Renal pelvis (tissue), 4 donors: Measurements from ENCODE around the gene FAM185A. TPM values are rescaled to one million over a fixed set of nuclear protein-coding genes. Genes with fewer than 3 reads are reported as not detected.
"Not testable (repeated sequence)": the region's sequence is repeated elsewhere in the genome, so short reads cannot be mapped to it uniquely, and the experiment has no call there.

Experiments
- DNase-seq: peaks from one replicate; pipeline ENCODE4 v3.0.0-alpha.2; 2013
- polyA plus RNA-seq, 3 donors: library from polyadenylated mRNA; unstranded; fragments of 120-200 nt; gene quantifications; one replicate each; pipeline ENCODE4 v1.2.1, GENCODE V29; 2013; ENCODE audit not compliant: insufficient read length in 3 of 3

The FAM185A gene
- polyA plus RNA-seq, 3 donors, result 7.6 to 10.4 (median 8.9) TPM

DNA sequence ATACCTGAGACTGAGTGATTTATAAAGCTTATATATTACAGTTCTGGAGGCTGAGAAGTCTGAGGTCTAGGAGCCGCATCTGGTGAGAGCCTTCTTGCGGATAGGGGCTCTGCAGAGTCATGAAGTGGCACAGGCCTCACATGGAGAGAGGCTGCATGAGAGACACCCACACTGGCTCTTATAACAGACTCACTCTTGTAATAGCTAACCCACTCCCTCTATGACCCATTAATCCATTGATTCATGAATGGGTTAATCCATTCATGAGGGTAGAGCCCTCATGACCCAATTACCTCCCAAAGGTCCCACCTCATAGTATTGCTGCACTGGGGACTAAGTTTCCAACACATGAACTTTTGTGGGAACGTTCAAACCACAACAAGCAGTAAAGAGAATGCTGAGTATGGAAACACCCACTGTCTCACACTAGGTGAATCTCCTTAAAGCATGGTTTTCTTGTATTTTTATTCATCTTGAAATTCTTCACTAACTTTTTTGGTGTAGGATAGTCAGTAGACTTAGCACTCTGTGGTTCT, 20.9 kb downstream of the FAM185A start:
- not testable (repeated sequence) for DNase-seq

DNA sequence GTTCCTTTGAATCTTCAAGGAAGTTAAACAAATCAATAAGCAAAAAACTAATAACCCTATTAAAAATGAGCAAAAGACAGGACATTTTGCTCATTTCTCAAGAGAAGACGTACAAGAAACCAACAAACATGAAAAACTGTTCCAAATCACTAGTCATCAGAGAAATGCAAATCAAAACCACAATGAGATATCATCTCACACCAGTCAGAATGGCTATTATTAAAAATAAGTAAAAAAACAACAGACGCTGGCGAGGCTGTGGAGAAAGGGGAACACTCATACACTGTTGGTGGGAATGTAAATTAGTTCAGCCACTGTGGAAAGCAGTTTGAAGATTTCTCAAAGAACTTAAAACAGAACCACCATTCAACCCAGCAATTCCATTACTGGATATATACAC, 21.7 kb downstream of the FAM185A start:
- DNase-seq, result not testable (repeated sequence)

DNA sequence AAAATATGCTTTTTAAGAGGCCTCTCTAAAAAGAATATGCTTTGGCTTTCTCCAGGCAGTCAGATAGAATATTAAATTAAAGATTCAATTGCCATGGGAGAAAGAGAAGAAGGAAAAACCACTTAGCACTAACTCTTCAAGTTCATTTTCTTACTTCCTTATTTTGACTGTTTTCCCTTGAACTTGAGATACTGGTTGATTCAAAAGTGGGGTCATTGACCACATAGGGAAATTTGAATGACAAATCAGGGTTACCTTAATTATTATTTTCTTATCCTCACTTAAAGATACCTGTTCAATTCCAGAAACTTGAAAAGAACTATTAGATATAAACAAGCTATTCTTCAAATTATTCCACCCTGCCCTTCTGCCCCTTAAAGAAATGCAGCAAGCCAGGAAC, 27.4 kb downstream of the FAM185A start:
- DNase-seq, result not testable (repeated sequence)

DNA sequence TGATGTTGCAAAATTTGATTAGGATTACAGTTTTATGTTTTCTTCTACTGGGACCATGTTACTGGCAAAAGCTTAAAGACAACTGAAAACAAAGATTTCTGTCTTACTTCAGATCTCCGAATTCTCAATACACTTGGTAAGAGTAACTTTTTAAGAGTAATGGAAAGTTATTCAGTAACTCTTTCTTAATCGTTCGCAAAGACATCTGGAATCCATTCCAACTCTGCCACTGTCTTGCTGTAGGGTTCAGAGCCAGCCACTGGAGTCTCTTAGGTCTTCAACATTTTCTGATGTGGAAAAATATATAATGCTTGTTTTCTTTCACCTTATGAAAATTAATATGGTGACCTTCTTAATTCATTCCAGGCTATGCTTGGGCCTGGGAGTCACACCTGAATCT, 29.9 kb downstream of the FAM185A start:
- DNase-seq, result not testable (repeated sequence)

DNA sequence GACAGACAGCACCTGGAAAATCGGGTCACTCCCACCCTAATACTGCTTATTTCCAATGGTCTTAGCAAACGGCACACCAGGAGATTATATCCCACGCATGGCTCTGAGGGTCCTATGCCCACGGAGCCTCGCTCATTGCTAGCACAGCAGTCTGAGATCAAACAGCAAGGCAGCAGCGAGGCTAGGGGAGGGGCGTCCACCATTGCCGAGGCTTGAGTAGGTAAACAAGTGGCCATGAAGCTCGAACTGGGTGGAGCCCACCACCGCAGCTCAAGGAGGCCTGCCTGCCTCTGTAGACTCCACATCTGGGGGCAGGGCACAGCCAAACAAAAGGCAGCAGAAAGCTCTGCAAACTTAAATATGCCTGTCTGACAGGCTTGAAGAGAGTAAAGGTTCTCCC, 32.1 kb downstream of the FAM185A start:
- DNase-seq, result not testable (repeated sequence)

DNA sequence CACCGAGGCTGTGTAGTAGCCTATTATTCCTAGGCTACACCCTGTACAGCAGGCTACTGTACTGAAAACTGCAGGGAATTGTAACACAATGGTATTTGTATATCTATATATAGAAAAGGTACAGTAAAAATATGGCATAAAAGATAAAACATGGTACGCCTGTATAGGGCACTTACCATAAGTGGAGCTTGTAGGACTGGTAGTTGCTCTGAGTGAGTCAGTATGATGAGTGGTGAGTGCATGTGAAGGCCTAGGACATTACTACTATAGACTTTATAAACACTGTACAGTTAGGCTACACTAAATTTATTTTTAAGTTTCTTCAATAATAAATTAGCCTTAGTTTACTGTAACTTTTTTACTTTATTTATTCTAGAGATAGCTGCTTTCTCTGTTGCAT, 40.0 kb downstream of the FAM185A start:
- not testable (repeated sequence) for DNase-seq

DNA sequence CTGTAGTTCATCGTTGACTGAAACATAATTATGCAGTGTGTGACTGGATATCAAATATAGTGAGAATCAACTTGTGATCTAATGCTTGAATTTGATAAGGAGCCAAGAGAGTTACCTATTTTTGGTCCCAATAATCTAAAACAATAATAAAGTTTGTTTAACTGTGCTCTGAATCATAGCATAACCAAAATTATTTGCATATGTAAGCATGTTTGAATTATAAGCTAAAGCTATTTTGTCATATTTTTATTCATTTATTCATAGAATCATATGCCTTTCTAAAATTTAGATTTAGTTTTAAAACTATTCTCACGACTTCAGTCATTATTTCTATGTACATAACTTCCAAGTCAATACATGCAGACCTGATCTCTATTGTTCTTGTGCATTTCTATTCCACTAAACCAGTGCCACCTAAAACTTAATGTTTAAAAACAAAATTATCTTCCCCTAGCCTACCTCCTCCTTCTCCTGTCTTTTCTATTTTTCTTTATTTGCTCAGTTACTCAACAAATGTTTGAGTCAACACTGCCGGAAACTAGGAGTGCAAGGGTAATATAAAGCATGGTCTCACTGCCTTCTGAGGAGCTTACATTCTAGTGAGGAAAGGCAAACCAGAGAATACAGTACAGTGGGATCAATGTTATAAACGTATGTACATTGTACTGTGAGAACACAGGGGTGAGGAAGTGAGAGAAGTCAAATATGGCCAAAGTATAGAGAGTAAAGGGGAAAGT, 41.7 kb downstream of the FAM185A start:
- DNase-seq, result not testable (repeated sequence)

DNA sequence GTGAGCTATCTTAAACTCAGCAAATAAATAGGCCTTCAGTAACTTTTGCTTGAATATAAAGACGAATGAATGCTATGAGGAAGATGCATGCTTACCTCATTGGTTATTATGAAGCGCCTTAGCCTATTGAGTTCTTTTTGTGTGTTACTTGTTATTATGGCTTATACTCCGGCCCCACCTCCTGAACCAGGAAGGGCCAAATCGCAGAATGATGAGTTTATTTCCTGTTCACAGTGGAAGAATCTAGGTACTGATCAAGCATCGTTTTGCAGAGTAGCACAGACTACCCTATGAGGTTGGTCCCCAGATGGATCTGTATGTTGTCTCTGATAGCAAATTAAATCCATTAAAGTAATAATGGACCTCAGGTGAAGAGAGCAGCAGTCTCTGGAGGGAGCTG, 42.6 kb downstream of the FAM185A start:
- DNase-seq, result not testable (repeated sequence)

DNA sequence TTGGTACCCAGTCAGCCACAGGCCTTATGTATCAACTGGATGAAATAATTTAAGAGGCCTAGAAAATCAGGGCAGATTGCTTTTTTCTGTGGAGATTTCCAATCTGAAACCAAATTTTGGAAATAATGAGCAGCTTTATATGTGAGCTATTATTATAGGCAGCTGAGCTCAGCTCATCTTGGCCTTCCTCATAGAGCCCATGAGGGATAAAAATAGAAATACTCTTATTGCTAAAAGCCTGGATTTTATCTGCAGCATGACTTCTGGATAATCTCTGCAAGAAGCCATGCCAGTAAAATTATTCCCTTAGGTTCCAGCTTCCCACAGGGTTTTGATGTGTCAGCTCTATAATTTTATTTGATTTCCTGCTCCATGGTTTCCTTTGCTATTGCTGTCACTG, 43.0 kb downstream of the FAM185A start:
- DNase-seq, result not testable (repeated sequence)

DNA sequence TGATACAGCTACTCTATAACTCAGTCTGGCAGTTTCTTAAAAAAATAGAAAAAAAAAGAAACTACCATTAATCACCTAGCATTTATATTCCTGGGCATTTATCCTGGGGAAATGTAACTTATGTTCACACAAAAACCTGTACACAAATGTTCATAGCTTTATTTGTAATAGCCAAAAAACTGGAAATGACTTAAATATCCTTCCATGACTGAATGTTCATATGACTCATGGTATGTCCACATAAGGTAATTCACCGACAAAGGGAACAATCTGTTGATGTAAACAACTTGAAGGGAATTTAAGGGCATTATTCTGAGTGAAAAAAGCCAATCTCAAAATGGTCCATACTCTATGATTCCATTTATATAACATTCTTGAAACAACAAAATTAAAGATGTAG, 45.8 kb downstream of the FAM185A start:
- DNase-seq, result not testable (repeated sequence)

DNA sequence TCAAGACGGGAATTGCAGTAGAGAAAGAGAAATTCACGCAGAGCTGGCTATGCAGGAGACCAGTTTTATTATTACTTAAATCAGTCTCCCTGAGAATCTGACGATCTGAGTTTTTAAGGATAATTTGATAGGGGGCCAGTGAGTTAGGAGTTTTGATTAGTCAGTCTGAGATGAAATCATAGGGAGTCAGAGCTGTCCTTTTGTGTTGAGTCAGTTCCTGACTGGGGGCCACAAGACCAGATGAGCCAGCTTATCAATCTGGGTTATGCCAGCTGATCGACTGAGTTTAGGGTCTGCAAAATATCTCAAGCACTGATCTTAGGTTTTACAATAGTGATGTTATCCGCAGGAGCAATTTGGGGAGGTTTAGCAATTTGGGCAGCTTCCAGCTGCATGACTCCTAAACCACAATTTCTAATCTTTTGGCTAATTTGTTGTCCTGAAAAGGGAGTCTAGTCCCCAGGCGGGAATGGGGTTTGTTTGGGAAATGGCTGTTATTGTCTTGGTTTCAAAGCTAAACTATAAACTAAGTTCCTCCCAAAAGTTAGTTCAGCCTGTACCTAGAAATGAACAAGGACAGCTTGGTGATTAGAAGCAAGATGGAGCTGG, 47.3 kb downstream of the FAM185A start:
- DNase-seq, result not testable (repeated sequence)

DNA sequence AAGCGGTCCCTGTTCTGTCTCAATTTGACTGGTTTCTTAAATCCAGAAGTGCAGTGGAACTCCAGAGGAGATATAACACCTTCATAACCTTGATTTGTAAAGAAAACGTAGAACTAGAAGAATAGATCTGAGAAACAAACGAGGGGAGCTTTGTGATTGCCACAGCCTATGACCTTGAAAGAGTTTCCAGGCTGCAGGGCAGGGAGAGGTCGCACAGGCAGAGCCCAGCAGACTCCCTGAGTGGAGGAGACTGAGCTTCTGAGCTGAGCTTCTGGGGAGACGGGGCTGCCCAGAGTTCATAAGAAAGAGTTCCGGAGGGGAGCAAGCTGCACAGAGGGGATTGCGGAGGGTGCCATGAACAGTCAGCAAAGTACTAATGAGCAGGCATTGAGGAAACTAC, 57.8 kb downstream of the FAM185A start:
- DNase-seq, result no peak

DNA sequence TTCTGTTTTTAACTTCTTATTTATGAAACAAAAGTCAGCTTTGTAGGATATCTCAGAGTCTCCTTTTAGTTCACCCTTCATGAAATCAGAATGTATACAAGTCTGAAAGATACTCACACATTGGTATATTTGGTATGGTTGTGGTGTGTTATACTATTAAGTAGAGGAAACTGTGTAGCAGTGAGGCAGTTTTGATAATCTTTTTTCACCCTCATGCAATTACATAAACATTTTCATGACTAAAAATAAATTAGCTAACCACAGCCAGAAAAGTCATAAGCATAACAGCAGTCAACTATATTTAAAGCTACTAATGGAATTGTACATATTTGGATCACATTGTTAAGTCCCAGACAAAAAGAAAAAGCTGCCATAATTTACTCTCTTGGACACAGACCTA, 62.1 kb downstream of the FAM185A start:
- DNase-seq, result no peak

DNA sequence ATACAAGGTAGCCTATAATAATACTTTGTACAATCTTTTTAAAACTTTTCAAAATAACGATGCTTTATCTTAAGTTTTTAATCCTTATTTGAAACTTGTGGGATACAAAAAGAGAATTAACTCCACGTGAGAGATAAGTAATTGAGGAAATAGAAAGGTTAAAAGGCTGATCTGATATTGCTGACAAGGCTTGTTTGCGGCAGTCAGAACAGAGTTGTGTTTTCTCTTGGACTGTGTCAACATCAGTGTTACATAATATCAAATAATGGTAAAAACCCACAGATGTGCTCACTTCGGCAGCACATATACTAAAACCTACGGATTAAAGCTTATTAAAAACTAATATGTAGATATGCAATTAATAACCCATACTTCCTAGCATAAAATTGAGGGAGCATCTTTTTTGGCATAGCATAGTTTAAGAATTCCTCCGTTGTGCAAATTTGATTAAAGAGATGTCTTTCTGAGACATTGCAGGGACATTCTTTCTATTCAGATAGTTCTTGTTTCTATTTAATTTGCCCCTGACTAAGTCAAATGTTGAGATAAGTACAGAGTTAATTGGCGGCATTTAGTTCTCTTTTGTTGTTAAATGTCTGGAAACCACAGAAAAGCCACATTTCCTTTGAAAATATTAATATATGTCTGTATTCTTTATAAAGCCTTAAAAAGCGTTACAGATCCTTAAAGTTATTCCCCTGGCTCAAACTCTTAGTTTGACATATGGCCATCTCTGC, 63.3 kb downstream of the FAM185A start:
- DNase-seq, result no peak

DNA sequence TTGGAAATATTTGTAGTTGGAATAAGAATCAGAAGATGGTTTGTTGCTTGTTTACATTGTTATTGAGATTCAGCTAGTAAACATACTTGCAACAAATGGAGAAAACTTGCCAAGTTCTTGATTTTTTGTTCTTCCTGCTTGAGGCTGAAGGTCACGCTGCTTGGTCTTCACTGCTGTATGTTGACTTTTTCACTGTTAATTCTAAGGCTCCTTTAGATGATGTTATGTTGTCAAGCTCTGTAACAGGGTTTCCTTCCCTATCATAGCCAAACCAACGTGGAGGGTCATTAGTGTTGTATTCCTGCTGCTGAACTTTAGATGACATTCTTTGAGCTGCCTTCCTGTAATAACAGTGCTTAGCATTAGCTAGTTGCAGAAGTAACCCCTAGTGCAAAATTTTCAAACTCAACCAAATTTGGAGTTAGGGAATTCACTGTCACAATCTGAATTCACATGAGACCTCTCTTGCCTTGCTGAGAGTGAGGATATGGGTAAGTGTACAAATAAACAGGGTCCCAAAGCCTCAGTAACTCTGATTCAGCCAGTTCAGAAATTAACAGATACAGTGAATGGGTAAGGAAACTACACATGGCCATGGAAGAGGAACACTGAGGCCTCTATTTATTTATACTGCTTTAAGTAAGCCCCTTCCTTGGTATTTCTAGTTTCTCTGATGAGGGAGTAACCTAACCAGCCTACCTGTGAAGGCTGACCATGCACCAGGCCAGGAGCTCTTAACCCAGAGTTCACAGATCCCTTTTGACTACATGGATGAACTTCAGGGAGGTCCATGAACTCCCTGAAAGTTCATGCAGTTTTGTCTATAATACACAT, 64.6 kb downstream of the FAM185A start:
- DNase-seq, result peak; percentile 29

DNA sequence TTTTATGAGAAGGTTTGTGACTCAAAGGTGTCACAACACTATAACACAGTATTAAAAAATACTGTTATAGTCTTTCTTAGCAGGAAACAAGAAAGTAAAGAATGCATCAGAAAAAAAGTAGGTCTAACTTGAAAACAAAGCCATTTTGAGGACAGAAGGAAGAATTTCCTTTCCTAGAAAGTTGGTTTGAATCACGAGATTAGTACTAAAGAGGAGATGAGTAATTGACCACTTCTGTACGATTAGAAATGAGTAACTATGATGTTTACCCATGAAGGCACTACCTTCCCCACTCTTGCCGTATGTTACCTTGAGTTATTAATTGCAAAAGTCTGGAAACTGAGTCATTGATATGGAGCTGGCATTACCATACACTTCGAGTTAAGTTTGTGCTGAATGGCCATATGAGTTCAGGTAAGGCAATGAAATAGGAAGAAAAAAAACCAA, 65.2 kb downstream of the FAM185A start:
- no peak for DNase-seq

DNA sequence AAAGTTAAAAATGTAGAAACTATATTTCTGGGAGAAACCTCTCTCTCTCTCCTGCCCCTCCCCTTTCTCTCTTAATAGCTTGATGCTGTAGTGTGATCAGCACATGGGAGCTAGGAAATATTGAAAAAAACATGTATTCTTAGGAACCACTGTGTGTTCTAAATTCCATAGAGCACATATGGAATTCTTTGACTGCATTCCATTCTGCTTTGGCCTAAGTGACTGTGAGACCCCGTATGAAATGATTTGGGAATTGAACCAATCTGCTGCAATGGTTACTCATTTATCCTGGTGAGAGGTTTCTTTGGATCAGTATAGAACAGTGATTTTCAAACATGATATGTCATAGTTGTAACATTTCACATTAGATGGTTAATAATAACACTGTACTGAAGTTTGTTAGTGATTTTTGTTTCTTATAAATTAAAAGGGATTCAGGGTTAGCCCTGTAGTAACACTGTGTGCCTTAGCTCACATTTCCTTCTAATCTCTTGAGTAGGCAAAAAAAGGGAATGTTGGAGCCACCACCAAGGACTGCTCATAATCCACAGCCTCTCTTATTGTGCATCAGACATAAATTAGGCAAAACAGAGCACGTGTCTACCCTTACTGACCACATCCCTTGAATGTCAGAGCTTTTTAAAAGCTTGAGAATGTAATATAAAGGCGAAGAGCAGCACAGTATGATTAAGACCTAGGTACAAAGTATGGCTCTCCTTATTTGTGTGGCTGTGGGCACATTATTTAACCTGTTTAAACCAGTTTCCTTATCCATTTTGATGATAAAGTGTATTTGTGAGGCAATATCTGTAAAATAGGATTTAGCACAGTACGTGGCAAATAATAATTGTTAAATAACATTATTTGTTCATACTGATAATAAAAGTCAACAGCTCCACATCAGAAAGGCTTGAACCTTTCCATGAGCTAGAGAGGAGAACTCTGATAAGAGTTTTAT, 69.1 kb downstream of the FAM185A start:
- DNase-seq, result no peak

DNA sequence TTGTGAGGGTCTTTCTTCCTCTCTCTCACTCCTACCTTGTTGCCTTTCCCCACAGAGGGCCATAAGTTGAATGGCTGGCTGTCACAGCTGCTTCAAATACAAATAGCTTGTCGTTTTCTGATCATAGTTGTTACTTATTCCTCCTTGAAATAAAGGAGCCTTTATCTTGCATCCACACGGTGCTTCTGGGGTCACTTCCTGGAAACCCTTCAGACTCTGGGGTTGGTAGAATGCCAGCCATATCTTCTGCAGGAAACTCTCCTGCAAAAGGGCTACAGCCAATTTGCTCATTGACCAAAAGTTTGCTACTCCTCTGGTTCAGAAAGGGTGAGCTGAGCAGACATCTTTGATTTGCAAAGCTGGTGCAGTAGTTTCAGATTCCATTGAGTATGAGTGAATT, 70.4 kb downstream of the FAM185A start:
- no peak for DNase-seq

DNA sequence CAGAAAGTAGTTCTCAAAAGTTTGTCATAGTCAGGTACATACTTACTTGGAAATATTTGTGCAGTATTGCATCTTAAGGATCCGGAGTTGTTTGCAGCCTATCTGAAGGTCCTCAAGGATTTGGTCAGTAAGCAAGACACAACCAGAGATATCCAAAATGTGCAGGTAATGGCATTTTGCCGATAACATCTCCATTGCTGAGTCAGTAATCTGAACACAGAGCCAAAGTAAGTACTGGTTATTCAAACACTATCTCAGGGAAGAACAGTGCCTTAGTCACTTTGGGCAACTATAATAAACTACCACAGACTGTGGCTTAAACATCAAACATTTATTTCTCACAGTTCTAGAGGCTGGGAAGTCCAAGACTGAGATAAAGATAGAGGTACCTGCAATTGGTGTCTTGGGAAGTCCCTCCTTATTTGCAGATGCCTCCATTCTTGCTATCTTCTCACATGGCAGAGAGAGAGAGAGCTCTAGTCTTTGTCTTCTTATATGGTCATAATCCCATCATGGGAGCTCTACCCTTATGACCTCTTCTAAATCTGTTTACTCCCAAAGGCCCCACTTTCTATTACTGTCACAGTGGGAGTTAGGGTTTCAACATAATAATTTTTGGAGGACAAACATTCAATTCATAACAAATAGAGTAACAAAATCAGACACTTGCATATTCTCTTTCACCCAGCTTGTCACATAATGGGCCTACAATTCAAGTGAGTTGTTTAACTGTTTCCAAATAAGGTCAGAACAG, 73.4 kb downstream of the FAM185A start:
- DNase-seq, result no peak
